HepG2 (cell line): ENCODE measurements around the gene CLIC1. TPM values are rescaled to one million over a fixed set of nuclear protein-coding genes. Genes with fewer than 3 reads are reported as not detected.
A peak's percentile ranks its signal among the peaks of the same experiment; 100 is the strongest.

ENCODE experiments used
- ATAC-seq: fragments of 200-7000 bp; cut with Tn5 transposase; 3 replicates; pipeline ENCODE4 v1.9.1; 2020; ENCODE audit warnings: mild to moderate bottlenecking, moderate library complexity
- BruUV-seq: library from RNA; stranded (reverse); fragments of 400-500 nt; replicated peaks from 2 replicates; lab custom pipeline; 2021; lab: Mats Ljungman, UMichigan
- CTCF ChIA-PET: fragments of 300-600 bp; formaldehyde crosslinking; extraction: SDS; loops from one replicate; lab custom pipeline; 2021; ENCODE audit warnings: low total read pairs, inconsistent platforms, low intra/inter-chr PET ratio; lab: Yijun Ruan, JAX
- POLR2A ChIA-PET: fragments of 350-600 bp; sonication (Branson Sonifier 250); formaldehyde crosslinking; loops from one replicate; lab custom pipeline; 2020; ENCODE audit warnings: antibody characterized with exemption, inconsistent platforms; lab: Yijun Ruan, JAX
- DNase-seq: peaks from one replicate; pipeline ENCODE4 v3.0.0-alpha.2; 2015; ENCODE audit warnings: low spot score
- FAIRE-seq: peaks from 3 replicates; lab custom pipeline; 2011; peaks lifted over from hg19 to GRCh38; lab: Jason Lieb, UNC
- H2AFZ ChIP-seq: one replicate; pipeline ENCODE4 v1.6.1; 2011; ENCODE audit warnings: low read length, inconsistent platforms
- H3K27ac ChIP-seq: fragments of 300-600 bp; 3 replicates; pipeline ENCODE4 v1.8.0; 2011; ENCODE audit warnings: mixed run types, mild to moderate bottlenecking, mixed read lengths, low read length, inconsistent platforms; ENCODE audit not compliant: insufficient read depth; ENCODE audit errors: extremely low read length
- H3K27me3 ChIP-seq, 2 experiments: fragments of 200-600 bp in 1 of 2; 2 replicates in 1 of 2; 3 replicates in 1 of 2; pipeline versions ENCODE4 v1.6.0 to v1.8.0; 2011; ENCODE audit warnings: low read length in 2 of 2, mild to moderate bottlenecking in 2 of 2, moderate library complexity in 2 of 2, inconsistent platforms in 1 of 2; ENCODE audit not compliant: insufficient read depth in 2 of 2, control insufficient read depth in 1 of 2
- H3K36me3 ChIP-seq, 2 experiments: fragments of 200-600 bp in 1 of 2; replicated peaks in 1 of 2; 2 replicates in 1 of 2; 3 replicates in 1 of 2; pipeline versions ENCODE4 v1.5.1 to v1.8.0; 2011; ENCODE audit warnings: low read length in 2 of 2, inconsistent platforms in 1 of 2; ENCODE audit not compliant: insufficient read depth in 2 of 2, control insufficient read depth in 1 of 2
- H3K4me1 ChIP-seq: 2 replicates; pipeline ENCODE4 v1.5.1; 2012; ENCODE audit warnings: low read length, inconsistent platforms; ENCODE audit not compliant: insufficient read depth
- H3K4me2 ChIP-seq: 2 replicates; pipeline ENCODE4 v1.6.0; 2011; ENCODE audit warnings: low read depth, low read length, inconsistent platforms
- H3K4me3 ChIP-seq, 3 experiments: fragments of 200-600 bp in 1 of 3; sonication (generic), shearing (Covaris generic) in 1 of 3; replicated peaks in 1 of 3; 2 replicates each; pipeline ENCODE4 v1.5.1; 2011 to 2016; ENCODE audit warnings: low read length in 3 of 3, inconsistent platforms in 2 of 3, low read depth in 2 of 3, mild to moderate bottlenecking in 2 of 3, control low read depth in 1 of 3, mixed read lengths in 1 of 3; ENCODE audit not compliant: insufficient read depth in 1 of 3
- H3K79me2 ChIP-seq: one replicate; pipeline ENCODE4 v1.6.1; 2011; ENCODE audit warnings: low read length, inconsistent platforms; ENCODE audit not compliant: insufficient read depth
- H3K9ac ChIP-seq: 2 replicates; pipeline ENCODE4 v1.6.0; 2011; ENCODE audit warnings: mild to moderate bottlenecking, low read depth, low read length, inconsistent platforms; ENCODE audit not compliant: insufficient read depth
- H3K9me3 ChIP-seq: 2 replicates; pipeline ENCODE4 v1.5.1; 2012; ENCODE audit warnings: mild to moderate bottlenecking, low read length
- H4K20me1 ChIP-seq: 2 replicates; pipeline ENCODE4 v1.6.0; 2011; ENCODE audit warnings: inconsistent platforms, mild to moderate bottlenecking, low read length, moderate library complexity; ENCODE audit not compliant: insufficient read depth
- CHCHD3 ChIP-seq: sonication (generic); formaldehyde crosslinking; IDR thresholded peaks from 2 replicates; pipeline ENCODE4 v1.8.0; 2022; ENCODE audit warnings: mild to moderate bottlenecking, missing genetic modification reagents, moderate library complexity
- ISX ChIP-seq: sonication (generic); formaldehyde crosslinking; conservative IDR thresholded peaks from 2 replicates; pipeline ENCODE4 v1.5.0; 2020; ENCODE audit warnings: missing genetic modification reagents
- JUN ChIP-seq: sonication (generic); formaldehyde crosslinking; IDR thresholded peaks from 2 replicates; pipeline ENCODE4 v1.4.0; 2020; ENCODE audit warnings: mild to moderate bottlenecking, missing genetic modification reagents
- JUNB ChIP-seq: sonication (generic); formaldehyde crosslinking; IDR thresholded peaks from 2 replicates; pipeline ENCODE4 v1.8.0; 2022; ENCODE audit warnings: missing genetic modification reagents, mild to moderate bottlenecking, borderline replicate concordance
- RFX5 ChIP-seq: IDR thresholded peaks from 2 replicates; pipeline ENCODE4 v1.6.1; 2011; ENCODE audit warnings: low read depth, low read length, improper control_type of control experiment
- SETDB1 ChIP-seq: sonication (generic); formaldehyde crosslinking; IDR thresholded peaks from 2 replicates; pipeline ENCODE4 v1.5.1; 2020; ENCODE audit warnings: missing genetic modification reagents, mild to moderate bottlenecking, borderline replicate concordance
- SMAD3 ChIP-seq: sonication (generic); formaldehyde crosslinking; IDR thresholded peaks from 2 replicates; pipeline ENCODE4 v1.4.0; 2020; ENCODE audit warnings: missing genetic modification reagents
- SRY ChIP-seq: sonication (generic); formaldehyde crosslinking; IDR thresholded peaks from 2 replicates; pipeline ENCODE4 v1.8.0; 2022; ENCODE audit warnings: mild to moderate bottlenecking, missing genetic modification reagents
- ZKSCAN5 ChIP-seq: sonication (generic); formaldehyde crosslinking; IDR thresholded peaks from 2 replicates; pipeline ENCODE4 v1.5.1; 2020; ENCODE audit warnings: mild to moderate bottlenecking, missing genetic modification reagents
- ZNF12 ChIP-seq: sonication (generic); formaldehyde crosslinking; IDR thresholded peaks from 2 replicates; pipeline ENCODE4 v1.5.0; 2020; ENCODE audit warnings: missing genetic modification reagents
- ZNF124 ChIP-seq: sonication (generic); formaldehyde crosslinking; IDR thresholded peaks from 2 replicates; pipeline ENCODE4 v1.4.0; 2020; ENCODE audit warnings: missing genetic modification reagents
- ZNF629 ChIP-seq: sonication (generic); formaldehyde crosslinking; conservative IDR thresholded peaks from 2 replicates; pipeline ENCODE4 v1.5.0; 2020; ENCODE audit warnings: missing genetic modification reagents
- ZNF790 ChIP-seq: sonication (generic); formaldehyde crosslinking; IDR thresholded peaks from 2 replicates; pipeline ENCODE4 v1.8.0; 2022; ENCODE audit warnings: missing genetic modification reagents, mild to moderate bottlenecking, borderline replicate concordance
- ZSCAN9 ChIP-seq: IDR thresholded peaks from 2 replicates; pipeline ENCODE4 v1.6.1; 2016; ENCODE audit warnings: borderline replicate concordance
- WGBS: methylation state at CpG from one replicate; pipeline ENCODE4 v1.1.6; 2017; ENCODE audit warnings: low lambda C conversion rate; 5-methylcytosine and 5-hydroxymethylcytosine counted together
- in situ Hi-C: cut with HindIII; loops from 2 replicates; pipeline ENCODE4 v1.10.0; 2017; ENCODE audit warnings: low pct_unique_long_range_greater_than_20kb; ENCODE audit not compliant: extremely low pct_ligation_motif_present
- intact Hi-C: fragments of 100-400 bp; cut with micrococcal nuclease; formaldehyde crosslinking; loops from one replicate; pipeline ENCODE4 v1.10.0; 2022; ENCODE audit not compliant: unreplicated experiment
- polyA plus RNA-seq, 8 experiments: library from polyadenylated mRNA; depleted of rRNA in 3 of 8; stranded (reverse) in 7 of 8; unstranded in 1 of 8; fragments of >200 nt; fragmentation: Illumina TruSeq in 4 of 8; extraction: Trizol in 4 of 8; gene quantifications; 2 replicates each; pipeline versions ENCODE4 v1.2.1 to v1.2.3, GENCODE V29; 2011 to 2016; ENCODE audit warnings: low read depth in 4 of 8, missing spikeins in 1 of 8, mixed read lengths in 1 of 8; ENCODE audit not compliant: insufficient read depth in 1 of 8
- total RNA-seq, 5 experiments: library from RNA; depleted of rRNA; stranded (reverse); fragments of >200 nt; fragmentation: Illumina TruSeq; extraction: Trizol; gene quantifications; 2 replicates each; pipeline ENCODE4 v1.2.3, GENCODE V29; 2016; ENCODE audit warnings: low read depth in 1 of 5
- TF ChIP-seq, protein P1 (sequence below): sonication (generic); formaldehyde crosslinking; conservative IDR thresholded peaks from 2 replicates; pipeline ENCODE4 v1.4.0; 2020; ENCODE audit warnings: missing genetic modification reagents
- TF ChIP-seq, protein P2 (sequence below): sonication (generic); formaldehyde crosslinking; IDR thresholded peaks from 2 replicates; pipeline ENCODE4 v1.5.1; 2020; ENCODE audit warnings: mild to moderate bottlenecking, missing genetic modification reagents
- TF ChIP-seq, protein P3 (sequence below): IDR thresholded peaks from 2 replicates; pipeline ENCODE4 v1.6.1; 2016; ENCODE audit warnings: mild to moderate bottlenecking
- TF ChIP-seq, protein P4 (sequence below): sonication (generic); formaldehyde crosslinking; IDR thresholded peaks from 2 replicates; pipeline ENCODE4 v1.8.0; 2022; ENCODE audit warnings: mild to moderate bottlenecking, missing genetic modification reagents, moderate library complexity

CLIC1 gene
- total and polyA plus RNA-seq, 2 of the 13 experiments (the other 11 are each of a cell fraction or from before 2014, with no cell fraction given) = 602 to 891 TPM

DNA sequence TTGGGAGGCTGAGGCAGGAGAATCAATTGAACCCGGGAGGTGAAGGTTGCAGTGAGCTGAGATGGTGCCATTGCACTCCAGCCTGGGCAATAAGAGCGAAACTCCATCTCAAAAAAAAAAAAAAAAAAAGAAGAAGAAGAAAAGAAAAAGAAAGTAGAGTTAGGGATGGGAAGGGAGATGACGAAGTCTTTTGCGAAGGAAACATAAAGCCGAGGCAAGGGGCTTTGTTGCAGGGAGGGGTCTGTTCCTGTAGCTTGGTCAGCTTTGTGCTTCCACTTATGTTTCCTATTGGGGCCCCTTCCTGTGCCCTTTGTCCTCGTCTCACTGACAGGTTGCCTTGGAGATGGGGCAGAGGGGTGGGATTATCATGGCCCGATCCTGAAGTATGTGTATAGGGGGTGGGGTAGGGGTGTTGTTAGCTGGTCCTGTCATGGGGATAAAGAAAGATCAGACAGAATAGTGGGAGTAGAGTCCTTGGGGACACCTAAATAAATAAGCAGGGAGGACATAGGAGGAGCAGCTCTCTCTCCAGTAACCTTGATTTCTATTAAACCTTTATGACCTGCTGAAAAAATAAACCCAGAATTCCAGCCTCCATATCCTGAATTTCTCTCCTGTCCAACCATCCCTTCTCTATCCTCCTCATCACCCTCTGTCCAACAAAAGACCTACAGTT lies 1.1 kb upstream of the CLIC1 start:
- peaks cover 65% of the 10 kb centered on the region for H3K4me1 ChIP-seq
- H4K20me1 ChIP-seq = peaks cover 18% of the 10 kb centered on the region; the same call in 1 of the 2 replicates
- FAIRE-seq (peak; percentile 94), DNase-seq (peak; percentile 99), ATAC-seq (peak; percentile 67)
- ChIA-PET POLR2A (interaction anchor here (0.5 to 11.3 kb wide), 54 partner anchors 8 to 1234 kb away, joined by 3 to 279 read pairs (median 10); partner anchors contain the start of genes ABHD16A, APOM, BAG6 and C2), CTCF (no interaction called here)
- H2AFZ ChIP-seq = no peak overlapping the region
- peaks cover 41% of the 10 kb centered on the region for H3K79me2 ChIP-seq
- H3K4me3 ChIP-seq = peak overlapping the region; percentile 71 to 92 (median 92); a peak in 5 of 6 replicates
- H3K36me3 ChIP-seq = peaks cover 10 to 27% of the 10 kb centered on the region in 2 experiments
- H3K9ac ChIP-seq = peak overlapping the region; percentile 98
- intact Hi-C loops = loop anchor here (1.0 to 5.0 kb wide), 3 partner anchors 8 to 70 kb away; partner anchors contain the start of genes ABHD16A, DDAH2 and LSM2
- no peaks in the 10 kb centered on the region for H3K9me3 ChIP-seq
- no peaks in the 10 kb centered on the region; a peak in 1 of 5 replicates for H3K27me3 ChIP-seq
- H3K27ac ChIP-seq = peak overlapping the region; percentile 99
- BruUV-seq = no TSS peak
- peak overlapping the region; percentile 98 for H3K4me2 ChIP-seq
- in situ Hi-C loops = no loop called here
- 1% methylated on average over 7 of the region's 7 CpGs for WGBS
- TF ChIP-seq, protein P1, sequence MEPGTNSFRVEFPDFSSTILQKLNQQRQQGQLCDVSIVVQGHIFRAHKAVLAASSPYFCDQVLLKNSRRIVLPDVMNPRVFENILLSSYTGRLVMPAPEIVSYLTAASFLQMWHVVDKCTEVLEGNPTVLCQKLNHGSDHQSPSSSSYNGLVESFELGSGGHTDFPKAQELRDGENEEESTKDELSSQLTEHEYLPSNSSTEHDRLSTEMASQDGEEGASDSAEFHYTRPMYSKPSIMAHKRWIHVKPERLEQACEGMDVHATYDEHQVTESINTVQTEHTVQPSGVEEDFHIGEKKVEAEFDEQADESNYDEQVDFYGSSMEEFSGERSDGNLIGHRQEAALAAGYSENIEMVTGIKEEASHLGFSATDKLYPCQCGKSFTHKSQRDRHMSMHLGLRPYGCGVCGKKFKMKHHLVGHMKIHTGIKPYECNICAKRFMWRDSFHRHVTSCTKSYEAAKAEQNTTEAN (CRISPR knock-in tag) = no peak
- TF ChIP-seq ZNF790 (0 out of 2 replicates have a peak, but pooled peaks have one; percentile 23), CHCHD3 (CRISPR knock-in tag) (no peak), SETDB1 (no peak), ISX (no peak), ZNF629 (CRISPR knock-in tag) (no peak), ZKSCAN5 (CRISPR knock-in tag) (no peak), RFX5 (no peak), SRY (no peak), JUNB (CRISPR knock-in tag) (peak; percentile 71; the same call in 1 of the 2 replicates), JUN (CRISPR knock-in tag) (no peak), ZNF12 (CRISPR knock-in tag) (no peak), ZSCAN9 (CRISPR knock-in tag) (peak; percentile 29; the same call in 1 of the 2 replicates), SMAD3 (CRISPR knock-in tag) (no peak), ZNF124 (no peak)
- TF ChIP-seq, protein P2, sequence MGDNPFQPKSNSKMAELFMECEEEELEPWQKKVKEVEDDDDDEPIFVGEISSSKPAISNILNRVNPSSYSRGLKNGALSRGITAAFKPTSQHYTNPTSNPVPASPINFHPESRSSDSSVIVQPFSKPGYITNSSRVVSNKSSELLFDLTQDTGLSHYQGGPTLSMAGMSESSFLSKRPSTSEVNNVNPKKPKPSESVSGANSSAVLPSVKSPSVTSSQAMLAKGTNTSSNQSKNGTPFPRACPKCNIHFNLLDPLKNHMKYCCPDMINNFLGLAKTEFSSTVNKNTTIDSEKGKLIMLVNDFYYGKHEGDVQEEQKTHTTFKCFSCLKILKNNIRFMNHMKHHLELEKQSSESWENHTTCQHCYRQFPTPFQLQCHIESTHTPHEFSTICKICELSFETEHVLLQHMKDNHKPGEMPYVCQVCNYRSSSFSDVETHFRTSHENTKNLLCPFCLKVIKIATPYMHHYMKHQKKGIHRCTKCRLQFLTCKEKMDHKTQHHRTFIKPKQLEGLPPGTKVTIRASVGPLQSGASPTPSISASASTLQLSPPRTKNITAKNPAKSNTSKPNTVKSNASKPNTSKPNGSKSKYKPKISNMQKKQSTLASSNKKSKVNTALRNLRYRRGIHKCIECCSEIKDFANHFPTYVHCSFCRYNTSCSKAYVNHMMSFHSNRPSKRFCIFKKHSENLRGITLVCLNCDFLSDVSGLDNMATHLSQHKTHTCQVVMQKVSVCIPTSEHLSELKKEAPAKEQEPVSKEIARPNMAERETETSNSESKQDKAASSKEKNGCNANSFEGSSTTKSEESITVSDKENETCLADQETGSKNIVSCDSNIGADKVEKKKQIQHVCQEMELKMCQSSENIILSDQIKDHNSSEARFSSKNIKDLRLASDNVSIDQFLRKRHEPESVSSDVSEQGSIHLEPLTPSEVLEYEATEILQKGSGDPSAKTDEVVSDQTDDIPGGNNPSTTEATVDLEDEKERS = no peak; the same call in 1 of the 2 replicates
- TF ChIP-seq, protein P3, sequence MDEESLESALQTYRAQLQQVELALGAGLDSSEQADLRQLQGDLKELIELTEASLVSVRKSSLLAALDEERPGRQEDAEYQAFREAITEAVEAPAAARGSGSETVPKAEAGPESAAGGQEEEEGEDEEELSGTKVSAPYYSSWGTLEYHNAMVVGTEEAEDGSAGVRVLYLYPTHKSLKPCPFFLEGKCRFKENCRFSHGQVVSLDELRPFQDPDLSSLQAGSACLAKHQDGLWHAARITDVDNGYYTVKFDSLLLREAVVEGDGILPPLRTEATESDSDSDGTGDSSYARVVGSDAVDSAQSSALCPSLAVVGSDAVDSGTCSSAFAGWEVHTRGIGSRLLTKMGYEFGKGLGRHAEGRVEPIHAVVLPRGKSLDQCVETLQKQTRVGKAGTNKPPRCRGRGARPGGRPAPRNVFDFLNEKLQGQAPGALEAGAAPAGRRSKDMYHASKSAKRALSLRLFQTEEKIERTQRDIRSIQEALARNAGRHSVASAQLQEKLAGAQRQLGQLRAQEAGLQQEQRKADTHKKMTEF = peak; percentile 50
- TF ChIP-seq, protein P4, sequence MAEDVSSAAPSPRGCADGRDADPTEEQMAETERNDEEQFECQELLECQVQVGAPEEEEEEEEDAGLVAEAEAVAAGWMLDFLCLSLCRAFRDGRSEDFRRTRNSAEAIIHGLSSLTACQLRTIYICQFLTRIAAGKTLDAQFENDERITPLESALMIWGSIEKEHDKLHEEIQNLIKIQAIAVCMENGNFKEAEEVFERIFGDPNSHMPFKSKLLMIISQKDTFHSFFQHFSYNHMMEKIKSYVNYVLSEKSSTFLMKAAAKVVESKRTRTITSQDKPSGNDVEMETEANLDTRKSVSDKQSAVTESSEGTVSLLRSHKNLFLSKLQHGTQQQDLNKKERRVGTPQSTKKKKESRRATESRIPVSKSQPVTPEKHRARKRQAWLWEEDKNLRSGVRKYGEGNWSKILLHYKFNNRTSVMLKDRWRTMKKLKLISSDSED (CRISPR knock-in tag) = no peak
